Inflammatory macrophage (primary cell): ENCODE measurements around the gene MRAP.
"Not testable (repeated sequence)": the region's sequence is repeated elsewhere in the genome, so short reads cannot be mapped to it uniquely, and the experiment has no call there.

Experiments used
- DNase-seq, 2 donors: peaks; one replicate each; pipeline ENCODE4 v3.0.0-alpha.2; 2020 to 2022
- total RNA-seq, 18 experiments: gene quantifications; one replicate each; lab custom pipeline; 2026; ENCODE audit warnings: mixed read lengths in 6 of 18, inconsistent platforms in 2 of 18; lab: John Stamatoyannopoulos, UW

Gene MRAP
- total RNA-seq, result 0 to 0.11 (median 0) reads per million in 18 experiments

GRCh38 chr21:32298658-32299081, at the start of gene MRAP:
MRAP (plus strand) TSS chr21:32298855; CDS start chr21:32298972, 117 bp downstream.
- DNase-seq, result no peak

- DNase-seq, result no peak
Observed at GRCh38 chr21:32249511-32250280, 49.0 kb upstream of the MRAP start.

- DNase-seq, result no peak
Observed at GRCh38 chr21:32252136-32252535, 46.5 kb upstream of the MRAP start.

GRCh38 chr21:32253215-32253641, 45.4 kb upstream of the MRAP start:
- no peak for DNase-seq

GRCh38 chr21:32256251-32256650, 42.4 kb upstream of the MRAP start:
- DNase-seq, result no peak

- DNase-seq, result no peak
Observed at GRCh38 chr21:32256873-32257620, 41.6 kb upstream of the MRAP start.

- peak; percentile 62 to 65 for DNase-seq
Observed at GRCh38 chr21:32257962-32258785, 40.5 kb upstream of the MRAP start.

- DNase-seq, result not testable (repeated sequence)
Observed at GRCh38 chr21:32258786-32259048, 39.9 kb upstream of the MRAP start.

- no peak for DNase-seq
Observed at GRCh38 chr21:32260130-32260529, 38.5 kb upstream of the MRAP start.

GRCh38 chr21:32261929-32262328, 36.7 kb upstream of the MRAP start:
- no peak for DNase-seq

- DNase-seq, result not testable (repeated sequence)
Observed at GRCh38 chr21:32265321-32265720, 33.3 kb upstream of the MRAP start.

- DNase-seq, result no peak
Observed at GRCh38 chr21:32270748-32271147, 27.9 kb upstream of the MRAP start.

- no peak for DNase-seq
Observed at GRCh38 chr21:32276671-32277070, 22.0 kb upstream of the MRAP start.

- DNase-seq, result peak in 1 of 2 donors; percentile 17
Observed at GRCh38 chr21:32278103-32278502, 20.6 kb upstream of the MRAP start.

GRCh38 chr21:32278518-32279376, 19.9 kb upstream of the MRAP start, which contains the start of gene MIS18A:
MIS18A (minus strand) TSS chr21:32279049; CDS start chr21:32279014, 35 bp downstream.
- DNase-seq, result peak; percentile 96 to 97

- no peak for DNase-seq
Observed at GRCh38 chr21:32279377-32279680, 19.3 kb upstream of the MRAP start.

GRCh38 chr21:32281531-32281930, 17.1 kb upstream of the MRAP start:
- no peak for DNase-seq

- no peak for DNase-seq
Observed at GRCh38 chr21:32282992-32283391, 15.7 kb upstream of the MRAP start.

GRCh38 chr21:32285476-32285875, 13.2 kb upstream of the MRAP start:
- no peak for DNase-seq

- DNase-seq, result no peak
Observed at GRCh38 chr21:32297449-32297848, 1.2 kb upstream of the MRAP start.

- no peak for DNase-seq
Observed at GRCh38 chr21:32298148-32298559, 501 bp upstream of the MRAP start.

- DNase-seq, result no peak
Observed at GRCh38 chr21:32299695-32300094, 1.0 kb downstream of the MRAP start.
